GM21447 (cell line): ENCODE results near the gene ADARB1.

ENCODE experiments used
- ATAC-seq: cut with Tn5 transposase; IDR thresholded peaks from one replicate; pipeline ENCODE4 v1.9.1; 2021; ENCODE audit not compliant: unreplicated experiment

Gene ADARB1

DNA sequence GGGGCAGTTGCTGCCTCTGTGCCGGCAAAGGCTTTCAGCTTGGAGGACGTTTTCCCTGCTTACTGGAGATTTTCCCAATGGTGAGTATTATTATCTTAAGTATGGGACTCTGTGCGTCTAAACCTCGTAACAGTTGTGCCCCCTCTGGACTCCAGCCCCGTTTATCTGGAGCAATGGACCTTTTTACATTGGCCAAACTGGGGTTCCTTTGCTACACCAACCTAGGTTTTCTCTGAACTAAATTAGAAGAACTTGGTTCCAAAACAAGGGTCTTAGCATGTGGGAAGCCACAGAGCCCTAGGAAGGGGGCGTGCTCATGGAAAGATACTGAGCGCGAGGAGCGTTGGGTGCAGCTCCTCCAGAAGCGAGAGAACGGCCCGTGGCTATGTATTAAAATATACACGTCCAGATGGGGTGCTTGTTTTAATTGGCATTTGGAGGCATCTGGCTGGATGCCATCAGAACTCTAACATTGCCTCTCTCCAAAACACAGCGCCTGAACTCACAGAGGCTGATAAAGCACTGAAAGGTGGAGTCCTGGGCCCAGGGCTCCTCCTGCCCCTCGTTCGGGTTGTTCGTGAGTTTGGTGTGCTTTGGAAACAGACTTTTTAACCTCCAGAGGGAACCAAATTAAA lies 184.9 kb downstream of the ADARB1 start:
- no peak for ATAC-seq

DNA sequence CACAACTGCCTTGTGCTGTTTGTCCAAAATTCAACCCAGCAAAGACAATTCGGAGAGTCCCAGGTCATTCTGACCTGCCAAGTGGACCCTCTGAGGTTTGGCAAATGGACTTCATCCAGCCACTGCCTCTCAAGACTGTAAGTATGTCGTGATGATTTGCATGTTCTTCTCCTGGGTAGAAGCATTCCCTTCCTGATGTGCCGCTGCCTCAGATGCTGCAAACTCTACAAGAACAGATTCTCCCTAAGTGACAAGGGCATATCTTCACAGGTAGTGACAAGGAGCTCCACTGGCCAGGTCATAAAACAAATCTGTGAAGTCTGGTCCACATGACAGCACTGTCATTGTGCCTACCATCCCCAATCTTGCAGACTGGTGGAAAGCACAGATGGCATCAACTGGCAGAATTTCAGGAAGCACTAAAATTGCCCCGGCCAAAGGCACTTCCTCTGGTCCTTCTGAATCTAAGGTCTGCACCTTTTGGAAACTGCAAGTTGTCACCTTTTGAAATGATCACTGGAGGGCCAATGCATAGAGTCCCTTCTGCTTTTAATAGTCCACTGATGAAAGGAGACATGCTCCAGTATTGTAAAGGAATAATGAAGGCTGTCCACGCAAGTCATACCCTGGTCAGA lies 185.9 kb downstream of the ADARB1 start:
- no peak for ATAC-seq

DNA sequence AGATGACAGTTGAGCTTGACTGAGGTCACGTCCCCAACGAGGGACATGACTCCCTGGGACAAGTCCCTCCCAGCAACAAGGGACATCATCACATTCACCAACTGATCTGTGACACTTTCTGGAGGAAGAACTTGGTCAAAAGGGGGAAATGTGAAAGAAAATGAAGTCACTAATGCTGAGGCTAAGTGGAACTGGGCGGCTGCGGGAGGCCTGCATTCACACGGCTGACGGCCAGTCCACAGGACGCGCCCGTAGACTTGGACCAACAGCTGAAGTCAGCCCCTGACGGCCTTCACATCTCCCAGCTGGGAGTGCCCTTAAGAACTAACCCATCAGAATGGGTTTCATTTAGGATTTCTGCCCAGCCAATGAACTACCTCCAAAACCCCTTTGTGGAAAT lies 186.7 kb downstream of the ADARB1 start:
- no peak for ATAC-seq

DNA sequence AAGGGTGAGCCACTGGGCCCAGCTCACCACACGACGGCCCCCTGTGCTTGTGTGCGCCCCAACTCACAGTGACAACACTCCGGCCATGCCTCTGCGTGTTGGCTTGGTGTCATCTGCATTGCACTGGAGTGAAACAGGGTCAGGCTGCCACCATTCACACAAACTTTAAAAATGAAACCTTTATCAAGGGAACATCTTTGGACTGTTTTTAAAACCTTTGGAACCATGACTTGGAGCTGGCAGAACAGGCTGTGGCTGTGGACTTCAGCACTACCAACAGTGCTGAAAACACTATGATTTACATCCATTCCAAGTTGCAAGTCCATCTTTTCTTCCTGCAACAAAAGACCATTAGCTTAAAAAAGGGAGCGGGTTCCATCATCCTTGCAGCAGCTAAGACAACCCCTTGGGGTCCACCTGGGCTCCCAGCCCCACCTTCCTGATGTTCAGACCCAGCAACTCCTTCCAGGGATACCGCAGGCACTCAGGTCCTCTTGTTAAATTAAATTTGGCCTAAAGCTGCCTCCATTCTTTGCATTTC lies 187.7 kb downstream of the ADARB1 start:
- ATAC-seq: no peak

DNA sequence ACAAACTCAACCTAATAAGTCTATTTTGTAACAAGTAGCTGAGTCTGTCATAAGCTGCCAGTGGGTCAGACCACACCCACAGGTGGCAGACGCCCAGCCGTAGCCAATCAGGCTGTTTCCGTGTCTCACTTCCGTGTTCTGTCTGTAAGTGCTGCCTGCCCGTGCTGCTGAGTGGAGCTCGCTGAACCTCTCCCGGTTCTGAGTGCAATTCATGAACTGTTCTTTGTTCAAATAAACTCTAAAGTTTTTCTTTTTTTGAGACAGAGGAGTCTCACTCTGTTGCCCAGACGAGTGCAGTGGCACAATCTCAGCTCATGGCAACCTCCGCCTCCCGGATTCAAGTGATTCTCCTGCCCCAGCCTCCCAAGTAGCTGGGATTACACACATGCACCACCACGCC lies 188.2 kb downstream of the ADARB1 start:
- ATAC-seq: no peak

GRCh38 chr21:45263534-45263933 lies 189.2 kb downstream of the ADARB1 start:
- ATAC-seq: no peak

DNA sequence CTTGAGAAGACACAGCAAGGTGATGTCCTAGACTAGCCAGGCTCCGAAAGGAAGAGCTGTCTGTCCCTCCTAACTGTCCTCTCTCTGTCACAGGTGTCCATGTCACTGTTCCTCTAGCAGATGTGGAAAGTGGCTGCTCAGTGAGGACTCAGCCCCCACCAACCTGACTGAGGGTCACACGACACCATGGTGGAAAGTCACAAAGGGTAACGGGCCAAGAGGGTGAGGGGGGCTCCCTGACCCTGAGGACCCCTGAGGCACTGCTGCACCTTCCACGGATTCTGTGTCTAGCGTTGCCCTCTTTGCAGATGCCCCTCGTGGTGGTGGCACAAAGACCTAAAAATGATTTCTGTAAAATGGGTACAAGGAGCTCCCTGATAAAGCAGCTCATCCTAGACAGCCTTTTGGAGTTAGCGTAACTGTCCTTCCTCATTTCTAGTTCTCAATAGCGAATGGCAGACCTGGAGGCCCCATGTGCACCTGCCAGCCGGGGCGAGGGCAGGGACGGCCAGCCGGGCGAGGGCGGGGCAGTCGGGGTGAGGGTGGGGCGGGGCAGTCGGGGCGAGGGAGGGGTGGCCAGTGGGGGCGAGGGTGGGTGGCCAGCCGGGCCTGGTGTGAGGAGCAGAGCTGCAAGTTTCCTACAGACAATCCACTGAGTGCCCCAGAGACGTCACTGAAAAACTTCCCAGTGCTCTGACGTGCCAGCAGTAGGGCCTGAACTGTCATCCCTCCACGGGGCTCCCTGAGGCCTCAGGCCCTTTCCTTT lies 189.9 kb downstream of the ADARB1 start:
- no peak for ATAC-seq

DNA sequence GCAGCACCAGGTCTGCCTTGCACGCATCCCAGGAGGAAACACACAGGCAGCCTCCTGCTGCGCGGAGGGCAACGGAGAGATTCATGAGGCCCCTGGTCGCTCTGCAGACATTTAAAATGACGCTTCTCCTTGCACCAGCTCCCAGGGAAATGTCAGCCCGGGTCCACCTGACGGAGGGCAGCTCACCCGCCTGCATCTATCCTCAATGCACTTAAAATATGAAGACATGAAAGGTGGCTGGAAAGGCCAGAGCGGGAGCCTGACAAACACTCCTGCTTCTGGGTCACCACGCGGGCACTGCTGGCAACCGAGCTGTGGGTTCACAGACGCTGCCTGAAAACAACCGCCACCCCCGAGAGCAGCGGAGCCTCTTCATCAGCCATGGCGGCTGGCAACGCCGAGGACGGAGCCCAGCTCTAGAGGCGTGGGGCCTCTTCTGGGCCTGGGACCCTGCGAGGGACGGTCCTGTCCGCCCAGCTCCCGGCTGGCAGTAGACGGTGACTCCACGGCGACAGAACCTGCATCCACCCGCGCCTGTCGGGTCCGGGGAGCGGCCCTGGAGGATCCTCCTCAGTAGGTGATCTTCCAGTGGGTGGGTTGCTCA lies 190.6 kb downstream of the ADARB1 start:
- ATAC-seq: no peak

- ATAC-seq: no peak
Observed at GRCh38 chr21:45265721-45266517, 191.5 kb downstream of the ADARB1 start.

- no peak for ATAC-seq
Observed at GRCh38 chr21:45266518-45267389, 192.4 kb downstream of the ADARB1 start.

DNA sequence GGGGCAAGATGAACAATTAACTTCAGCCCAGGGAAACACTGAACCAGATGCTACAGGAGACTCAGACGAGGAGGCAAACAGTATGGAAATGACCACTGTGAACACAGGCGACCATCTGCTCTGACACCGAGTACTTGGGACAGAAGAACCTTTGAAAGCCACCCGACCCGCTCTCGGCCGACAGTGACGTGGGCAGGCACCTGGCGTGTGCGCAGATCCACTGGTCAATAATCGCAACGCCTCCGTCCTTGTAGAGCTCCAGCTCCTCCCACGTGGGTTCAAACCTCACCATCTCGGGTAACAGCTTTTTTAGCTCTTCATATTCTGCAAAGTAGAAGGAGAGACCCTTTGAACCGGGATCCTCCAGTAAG lies 193.0 kb downstream of the ADARB1 start:
- no peak for ATAC-seq

- no peak for ATAC-seq
Observed at GRCh38 chr21:45269861-45270260, 195.5 kb downstream of the ADARB1 start.

- ATAC-seq: no peak
Observed at GRCh38 chr21:45270306-45270821, 196.0 kb downstream of the ADARB1 start.
